K562 (cell line): ENCODE results near the gene MCC.

Source experiments
- CC2D1A ChIP-seq: fragments of 450-650 bp; IDR thresholded peaks from 2 replicates; pipeline ENCODE4 v1.6.1; 2017; ENCODE audit warnings: mild to moderate bottlenecking
- CTCF ChIP-seq, 3 experiments: IDR thresholded peaks in 2 of 3; conservative IDR thresholded peaks in 1 of 3; 2 replicates each; pipeline ENCODE4 v1.5.1; 2011 to 2012; ENCODE audit warnings: low read length in 3 of 3, mild to moderate bottlenecking in 3 of 3, control low read depth in 2 of 3, improper control_type of control experiment in 1 of 3, inconsistent platforms in 1 of 3, low read depth in 1 of 3, mixed read lengths in 1 of 3, moderate library complexity in 1 of 3; ENCODE audit not compliant: insufficient read depth in 2 of 3
- EP300 ChIP-seq: IDR thresholded peaks from 2 replicates; pipeline ENCODE4 v1.6.1; 2012; ENCODE audit warnings: low read length, improper control_type of control experiment
- ETS1 ChIP-seq: conservative IDR thresholded peaks from 2 replicates; pipeline ENCODE4 v1.6.1; 2011; ENCODE audit warnings: low read depth, mild to moderate bottlenecking, low read length; ENCODE audit not compliant: control insufficient read depth
- JUN ChIP-seq, 2 experiments: sonication (generic) in 1 of 2; formaldehyde crosslinking in 1 of 2; IDR thresholded peaks; 2 replicates each; pipeline versions ENCODE4 v1.6.1 to v1.8.0; 2012 to 2022; ENCODE audit warnings: borderline replicate concordance in 2 of 2, mild to moderate bottlenecking in 2 of 2, improper control_type of control experiment in 1 of 2, low read depth in 1 of 2, low read length in 1 of 2, missing genetic modification reagents in 1 of 2
- MAFG ChIP-seq: fragments of 450-650 bp; conservative IDR thresholded peaks from 2 replicates; pipeline ENCODE4 v1.6.1; 2016; ENCODE audit warnings: missing genetic modification characterization, missing compliant biosample characterization
- MAX ChIP-seq: sonication (generic); formaldehyde crosslinking; IDR thresholded peaks from 2 replicates; pipeline ENCODE4 v1.9.0; 2022; ENCODE audit warnings: mild to moderate bottlenecking, missing genetic modification reagents
- MYNN ChIP-seq, 2 experiments: sonication (generic); formaldehyde crosslinking in 1 of 2; IDR thresholded peaks; 2 replicates each; pipeline versions ENCODE4 v1.5.0 to v1.6.1; 2016 to 2020; ENCODE audit warnings: antibody characterized with exemption in 1 of 2, missing genetic modification reagents in 1 of 2
- POLR2H ChIP-seq: IDR thresholded peaks from 2 replicates; pipeline ENCODE4 v1.6.1; 2016; ENCODE audit warnings: missing genetic modification characterization, low read depth, mild to moderate bottlenecking, control low read depth, missing compliant biosample characterization, moderate library complexity
- RAD21 ChIP-seq, 2 experiments: fragments of 250-450 bp in 1 of 2; fragments of 450-650 bp in 1 of 2; sonication (Bioruptor Pico) in 1 of 2; formaldehyde crosslinking in 1 of 2; IDR thresholded peaks in 1 of 2; conservative IDR thresholded peaks in 1 of 2; 2 replicates each; pipeline versions ENCODE4 v1.4.0 to v1.8.0; 2020 to 2022; ENCODE audit warnings: mild to moderate bottlenecking in 2 of 2, moderate library complexity in 1 of 2
- REST ChIP-seq, 2 experiments: fragments of 450-650 bp; formaldehyde crosslinking in 1 of 2; IDR thresholded peaks; 2 replicates each; pipeline versions ENCODE4 v1.4.0 to v1.6.1; 2014 to 2020; ENCODE audit warnings: mild to moderate bottlenecking in 2 of 2, borderline replicate concordance in 1 of 2, low read depth in 1 of 2
- U2AF2 ChIP-seq: fragments of 200-400 bp; formaldehyde crosslinking; optimal IDR thresholded peaks from 2 replicates; pipeline ENCODE3; 2017; ENCODE audit warnings: low read depth, mild to moderate bottlenecking, low read length
- ZBTB33 ChIP-seq: sonication (generic); formaldehyde crosslinking; IDR thresholded peaks from 2 replicates; pipeline ENCODE4 v1.8.1; 2023; ENCODE audit warnings: mild to moderate bottlenecking, missing genetic modification reagents
- ZNF24 ChIP-seq: fragments of 450-650 bp; IDR thresholded peaks from 2 replicates; pipeline ENCODE4 v1.6.1; 2016

- no peak for TF ChIP-seq CTCF (IDR thresholded peaks at IDR 0.05 in 2 of 3, conservative IDR thresholded peaks at IDR 0.05 in 1 of 3; ENCODE audit: insufficient read depth in 2 of 3, low read depth in 1 of 3, low read length in 3 of 3)
- TF ChIP-seq ETS1: no peak
- no peak for TF ChIP-seq MAX (CRISPR knock-in tag)
- TF ChIP-seq MYNN (IDR thresholded peaks at IDR 0.05): no peak
- TF ChIP-seq MYNN (CRISPR knock-in tag; IDR thresholded peaks at IDR 0.05): no peak
- TF ChIP-seq MAFG (tag): no peak
- TF ChIP-seq ZBTB33 (CRISPR knock-in tag): no peak
- no peak for TF ChIP-seq EP300
- no peak for TF ChIP-seq REST (IDR thresholded peaks at IDR 0.05; ENCODE audit: borderline replicate concordance)
- TF ChIP-seq REST (CRISPR knock-in tag; IDR thresholded peaks at IDR 0.05; ENCODE audit: low read depth): no peak
- TF ChIP-seq ZNF24: no peak
- TF ChIP-seq U2AF2: no peak
- no peak for TF ChIP-seq POLR2H
- TF ChIP-seq RAD21 (CRISPR knock-in tag; conservative IDR thresholded peaks at IDR 0.05 in 1 of 2, IDR thresholded peaks at IDR 0.05 in 1 of 2): no peak
- TF ChIP-seq CC2D1A: no peak
- no peak for TF ChIP-seq JUN (IDR thresholded peaks at IDR 0.05; ENCODE audit: borderline replicate concordance, low read depth, low read length)
- TF ChIP-seq JUN (CRISPR knock-in tag; IDR thresholded peaks at IDR 0.05; ENCODE audit: borderline replicate concordance): no peak
Measured at GRCh38 chr5:113038136-113038535, 450.1 kb downstream of the MCC start.
